Ascending aorta (tissue), 2 donors: ENCODE results near the gene OXCT1. TPM values are rescaled to one million over a fixed set of nuclear protein-coding genes. Genes with fewer than 3 reads are reported as not detected.

Experiments
- DNase-seq, 2 donors: peaks; one replicate each; pipeline ENCODE4 v3.0.0-alpha.2; 2019; ENCODE audit warnings: low spot score in 2 of 2
- H3K27ac ChIP-seq, 2 donors: fragments of 200-600 bp; sonication (generic); one replicate each; pipeline ENCODE4 v1.5.1; 2016 to 2017; ENCODE audit warnings: mild to moderate bottlenecking in 1 of 2
- H3K27me3 ChIP-seq: fragments of 200-600 bp; sonication (generic); one replicate; pipeline ENCODE4 v1.5.1; 2017
- H3K36me3 ChIP-seq, 2 donors: fragments of 200-600 bp; sonication (generic); one replicate each; pipeline ENCODE4 v1.5.1; 2016
- H3K4me1 ChIP-seq, 2 donors: fragments of 200-600 bp; sonication (generic); one replicate each; pipeline ENCODE4 v1.5.1; 2016 to 2017; ENCODE audit warnings: mild to moderate bottlenecking in 1 of 2
- H3K4me3 ChIP-seq, 2 donors: fragments of 200-600 bp; sonication (generic); one replicate each; pipeline ENCODE4 v1.5.1; 2016 to 2017; ENCODE audit warnings: mild to moderate bottlenecking in 1 of 2
- H3K9me3 ChIP-seq, 2 donors: fragments of 200-600 bp; sonication (generic); one replicate each; pipeline ENCODE4 v1.5.1; 2016
- intact Hi-C: fragments of 100-400 bp; cut with DNase I; formaldehyde crosslinking; loops from one replicate; pipeline ENCODE4 v1.15.1; 2023
- total RNA-seq: library from RNA; depleted of rRNA; stranded (reverse); fragments of >200 nt; gene quantifications from one replicate; pipeline ENCODE4 v1.1.0, GENCODE V29; 2016
- TF ChIP-seq, protein P1 (sequence below), 3 experiments: fragments of 200-600 bp in 2 of 3; fragments of 450-650 bp in 1 of 3; sonication (generic) in 2 of 3; IDR thresholded peaks; one replicate each; pipeline ENCODE4 v1.5.1; 2016 to 2019; ENCODE audit warnings: antibody characterized with exemption in 3 of 3, mild to moderate bottlenecking in 1 of 3, moderate library complexity in 1 of 3

The OXCT1 gene
- total RNA-seq = 3.1 TPM

DNA sequence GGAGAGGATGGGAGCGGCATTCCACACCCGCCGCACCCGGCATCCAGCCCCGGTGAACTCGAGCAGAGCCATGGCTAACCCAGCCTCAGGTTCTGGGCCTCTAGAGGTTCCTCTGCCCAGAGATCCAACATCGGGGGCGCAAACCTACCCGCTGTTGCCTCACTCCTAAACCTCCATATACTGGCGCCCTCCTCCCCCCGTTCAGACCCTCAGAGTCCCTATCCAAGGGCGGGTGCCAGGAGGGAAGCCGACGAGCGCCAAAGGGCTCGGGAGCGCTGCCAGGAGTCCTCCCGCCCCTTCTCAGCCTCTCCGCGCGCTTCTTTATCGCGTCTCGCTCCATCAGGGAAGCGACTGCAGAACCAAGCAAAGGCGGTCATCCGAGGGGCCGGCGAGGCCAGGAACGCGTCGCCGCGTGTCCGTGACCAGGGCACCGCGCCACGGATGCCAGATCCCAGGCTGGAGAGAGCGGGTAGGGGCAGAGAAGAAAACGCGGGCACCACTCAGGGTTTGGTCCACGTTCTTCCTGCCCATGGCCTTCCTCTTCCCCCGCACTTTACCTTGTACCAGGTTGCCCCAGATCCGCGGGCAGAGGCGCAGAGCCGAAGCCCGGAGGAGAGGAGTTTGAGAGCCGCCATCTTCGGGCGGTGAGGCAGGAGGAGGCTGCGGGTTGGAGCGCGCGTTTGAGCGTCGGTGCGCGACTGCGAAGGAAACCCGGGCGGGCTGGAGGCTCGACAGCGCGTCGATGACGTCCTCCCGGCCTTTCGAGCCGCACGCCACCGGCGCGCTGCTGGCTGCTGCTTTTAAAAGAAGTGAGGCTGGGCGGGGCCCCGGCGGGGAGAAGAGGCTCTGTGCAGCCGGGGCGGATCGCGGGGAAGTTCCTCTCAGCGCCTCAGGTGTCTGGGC, at the start of gene OXCT1:
OXCT1 (minus strand) TSS at position 702 of the 903 bp plus-strand sequence; CDS start at position 635, 67 bp downstream.
- DNase-seq = peak; percentile 37 to 90
- Histone ChIP-seq H3K27ac (peak within 1 kb of the TSS; percentile 95 to 97), H3K27me3 (no peaks in the 10 kb centered on the region), H3K9me3 (no peaks in the 10 kb centered on the region), H3K4me1 (peaks cover 0 to 20% of the 10 kb centered on the region in 2 donors), H3K36me3 (no peaks in the 10 kb centered on the region), H3K4me3 (peak within 1 kb of the TSS; percentile 73 to 84)
- TF ChIP-seq, protein P1, sequence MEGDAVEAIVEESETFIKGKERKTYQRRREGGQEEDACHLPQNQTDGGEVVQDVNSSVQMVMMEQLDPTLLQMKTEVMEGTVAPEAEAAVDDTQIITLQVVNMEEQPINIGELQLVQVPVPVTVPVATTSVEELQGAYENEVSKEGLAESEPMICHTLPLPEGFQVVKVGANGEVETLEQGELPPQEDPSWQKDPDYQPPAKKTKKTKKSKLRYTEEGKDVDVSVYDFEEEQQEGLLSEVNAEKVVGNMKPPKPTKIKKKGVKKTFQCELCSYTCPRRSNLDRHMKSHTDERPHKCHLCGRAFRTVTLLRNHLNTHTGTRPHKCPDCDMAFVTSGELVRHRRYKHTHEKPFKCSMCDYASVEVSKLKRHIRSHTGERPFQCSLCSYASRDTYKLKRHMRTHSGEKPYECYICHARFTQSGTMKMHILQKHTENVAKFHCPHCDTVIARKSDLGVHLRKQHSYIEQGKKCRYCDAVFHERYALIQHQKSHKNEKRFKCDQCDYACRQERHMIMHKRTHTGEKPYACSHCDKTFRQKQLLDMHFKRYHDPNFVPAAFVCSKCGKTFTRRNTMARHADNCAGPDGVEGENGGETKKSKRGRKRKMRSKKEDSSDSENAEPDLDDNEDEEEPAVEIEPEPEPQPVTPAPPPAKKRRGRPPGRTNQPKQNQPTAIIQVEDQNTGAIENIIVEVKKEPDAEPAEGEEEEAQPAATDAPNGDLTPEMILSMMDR (IDR thresholded peaks at IDR 0.05) = no peak
- intact Hi-C loops = loop anchor here (1.0 kb wide), 1 partner anchor 34 kb away; the partner anchor contains the start of gene RIMOC1

DNA sequence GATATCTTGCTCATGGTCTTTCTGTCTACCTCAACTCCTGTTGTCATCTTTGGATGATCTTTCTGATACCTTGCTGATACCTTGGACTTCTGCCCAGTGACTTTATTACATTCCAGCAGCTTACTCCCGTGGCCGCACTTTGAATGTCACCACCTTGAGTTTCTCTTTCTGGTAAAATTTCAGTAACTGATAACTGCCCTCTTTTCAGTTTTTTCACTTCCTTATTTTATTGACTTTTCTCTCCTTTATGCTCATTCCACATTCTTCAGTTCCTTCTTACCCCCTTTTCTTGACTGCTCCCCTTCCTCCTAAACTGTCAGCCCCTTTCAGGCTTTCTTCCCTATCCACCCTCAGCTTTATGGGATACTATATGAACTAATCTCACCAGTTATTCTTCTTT, 47.9 kb upstream of the OXCT1 start:
- TF ChIP-seq, protein P1 (IDR thresholded peaks at IDR 0.05) = no peak
- H3K36me3 ChIP-seq = peaks cover 30 to 63% of the 10 kb centered on the region in 2 donors
- no peaks in the 10 kb centered on the region for H3K9me3 ChIP-seq
- no peak overlapping the region for H3K27ac ChIP-seq
- no peaks in the 10 kb centered on the region for H3K4me1 ChIP-seq
- no peak overlapping the region for H3K4me3 ChIP-seq
- intact Hi-C loops = no loop called here
- H3K27me3 ChIP-seq = no peaks in the 10 kb centered on the region
- DNase-seq = no peak

DNA sequence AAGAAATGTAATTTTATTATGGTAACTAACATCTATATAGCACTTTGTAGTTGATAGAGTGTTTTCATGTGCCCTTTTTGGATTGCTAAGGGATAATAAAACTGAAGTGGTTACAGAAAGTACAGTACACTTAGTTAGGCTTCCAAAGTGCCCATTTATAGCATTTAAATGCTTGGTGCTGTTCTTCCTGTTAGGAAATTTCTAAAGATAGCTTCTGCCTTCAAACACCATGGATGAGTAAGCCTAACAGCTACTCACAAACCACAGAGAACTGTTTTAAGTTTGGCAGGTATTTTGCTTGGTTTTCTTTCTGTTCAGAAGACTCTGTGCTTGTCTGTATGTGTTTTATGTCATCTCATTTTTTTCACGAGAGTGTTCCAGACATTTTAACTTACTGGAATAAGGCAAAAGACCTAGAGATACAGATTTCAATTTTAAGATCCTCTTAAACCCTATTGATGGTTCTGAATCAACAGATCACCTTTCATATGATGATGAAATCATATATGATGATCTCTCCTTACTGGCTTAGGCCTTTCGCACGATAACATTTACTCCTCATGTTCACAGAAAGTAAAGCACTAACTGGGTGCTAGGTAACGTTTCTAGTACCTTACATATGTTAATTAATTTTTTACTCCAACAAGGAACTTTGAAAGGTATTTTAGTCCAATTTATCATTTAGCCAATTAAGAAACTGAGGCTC, 38.3 kb upstream of the OXCT1 start:
- Histone ChIP-seq H3K9me3 (no peaks in the 10 kb centered on the region), H3K4me3 (no peak overlapping the region), H3K4me1 (peaks cover 3 to 6% of the 10 kb centered on the region in 2 donors), H3K27me3 (no peaks in the 10 kb centered on the region), H3K27ac (no peak overlapping the region), H3K36me3 (peaks cover 39 to 59% of the 10 kb centered on the region in 2 donors)
- DNase-seq = no peak
- TF ChIP-seq, protein P1 (IDR thresholded peaks at IDR 0.05) = no peak
- intact Hi-C loops = loop anchor here (5.0 to 10.0 kb wide), 4 partner anchors 1074 to 1406 kb away; partner anchors contain the start of genes HMGCS1, RPL37 and TTC33

DNA sequence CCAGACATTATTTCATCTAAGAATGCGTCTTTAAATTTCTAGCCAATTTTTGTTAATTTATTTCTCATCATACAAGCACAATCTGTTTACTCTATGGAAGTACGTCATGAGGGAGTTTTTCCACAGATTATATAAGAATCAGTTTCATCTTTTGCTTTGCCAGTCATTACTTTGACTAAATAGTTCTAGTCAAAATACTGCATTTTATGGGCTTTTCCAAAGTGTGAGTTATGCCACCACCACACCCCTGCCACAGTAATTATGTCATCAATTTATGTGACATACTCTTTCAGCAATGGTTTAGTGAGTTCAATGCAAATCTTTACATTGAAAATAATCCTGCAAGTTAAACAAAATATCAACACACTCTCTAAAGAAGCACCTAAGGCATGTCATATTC, 35.9 kb upstream of the OXCT1 start:
- peaks cover 22 to 35% of the 10 kb centered on the region in 2 donors for H3K36me3 ChIP-seq
- H3K27ac ChIP-seq = no peak overlapping the region
- no peak overlapping the region for H3K4me3 ChIP-seq
- no peaks in the 10 kb centered on the region for H3K27me3 ChIP-seq
- H3K9me3 ChIP-seq = no peaks in the 10 kb centered on the region
- DNase-seq = no peak
- TF ChIP-seq, protein P1 (IDR thresholded peaks at IDR 0.05) = no peak
- peaks cover 3 to 6% of the 10 kb centered on the region in 2 donors for H3K4me1 ChIP-seq
- intact Hi-C loops = loop anchor here (5.0 to 10.0 kb wide), 4 partner anchors 1071 to 1409 kb away; partner anchors contain the start of genes HMGCS1, RPL37 and TTC33

DNA sequence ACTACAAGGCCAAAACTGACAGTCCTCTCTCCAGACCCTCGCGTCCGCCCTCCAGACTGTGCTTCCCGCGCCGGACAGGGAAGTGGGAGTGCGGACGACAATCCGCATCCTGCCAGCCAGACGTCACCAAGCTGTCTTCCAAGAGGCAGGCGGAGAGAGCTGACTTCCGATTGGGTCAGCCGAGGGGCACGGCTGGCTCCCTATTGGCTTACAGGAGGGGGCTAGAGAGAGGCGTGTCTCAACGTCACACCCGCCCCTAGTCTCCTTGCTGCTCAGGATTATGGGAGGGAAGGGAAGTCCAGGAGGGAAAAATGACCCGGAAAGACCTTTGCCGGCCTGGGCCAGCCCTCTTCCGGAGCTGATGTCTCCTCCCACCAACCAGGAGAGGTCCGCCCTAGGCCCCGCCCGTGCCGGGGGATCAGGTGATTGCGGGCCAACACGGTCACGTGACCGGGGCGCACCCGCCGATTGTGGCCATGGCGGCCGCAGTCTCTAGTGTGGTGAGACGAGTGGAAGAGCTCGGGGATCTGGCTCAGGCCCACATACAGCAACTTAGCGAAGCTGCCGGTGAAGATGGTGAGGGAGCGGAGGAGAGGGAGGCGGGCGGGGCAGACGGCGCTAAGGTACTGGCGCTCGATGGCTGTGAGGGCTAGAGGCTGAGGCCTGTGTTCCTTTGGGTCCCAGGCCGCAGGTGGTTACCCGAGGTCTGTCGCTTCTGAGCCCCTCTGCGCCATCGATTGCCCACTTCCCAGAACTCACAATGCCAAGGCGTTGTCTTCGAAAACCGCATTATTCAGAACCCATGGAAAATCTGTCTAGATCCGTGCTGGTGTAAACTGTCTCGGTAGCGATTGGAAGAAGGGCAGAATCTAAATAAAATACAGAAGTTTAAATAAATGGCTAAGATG, 33.9 kb upstream of the OXCT1 start, which contains the start of gene RIMOC1:
RIMOC1 (plus strand) TSS at position 453 of the 908 bp plus-strand sequence; CDS start at position 477, 24 bp downstream.
- H3K36me3 ChIP-seq = peaks cover 12 to 15% of the 10 kb centered on the region in 2 donors
- no peaks in the 10 kb centered on the region for H3K27me3 ChIP-seq
- no peaks in the 10 kb centered on the region for H3K9me3 ChIP-seq
- intact Hi-C loops = loop anchor here (1.0 to 10.0 kb wide), 5 partner anchors 21 to 1411 kb away; partner anchors contain the start of genes FBXO4, HMGCS1, OXCT1 and RPL37
- DNase-seq = peak; percentile 98 to 100
- peaks cover 3 to 6% of the 10 kb centered on the region in 2 donors for H3K4me1 ChIP-seq
- peak within 1 kb of the TSS; percentile 87 to 94 for H3K27ac ChIP-seq
- H3K4me3 ChIP-seq = peak within 1 kb of the TSS; percentile 75 to 79
- TF ChIP-seq, protein P1 (IDR thresholded peaks at IDR 0.05) = no peak
